DOHH2 (cell line): ENCODE results near the gene R3HDM4.
A peak's percentile ranks its signal among the peaks of the same experiment; 100 is the strongest.

ENCODE experiments used
- H3F3A ChIP-seq: fragments of 200-600 bp; sonication (generic), shearing (Covaris generic); 2 replicates; pipeline ENCODE4 v1.6.0; 2016; ENCODE audit warnings: antibody characterized with exemption, mild to moderate bottlenecking; ENCODE audit not compliant: control insufficient read depth, insufficient read depth
- H3K27ac ChIP-seq: fragments of 200-600 bp; sonication (generic); 2 replicates; pipeline ENCODE4 v1.5.1; 2014; ENCODE audit warnings: low read depth, mild to moderate bottlenecking, low read length, moderate library complexity
- H3K27me3 ChIP-seq: fragments of 200-600 bp; sonication (generic); 2 replicates; pipeline ENCODE4 v1.6.1; 2014; ENCODE audit warnings: mild to moderate bottlenecking, low read length, mixed read lengths; ENCODE audit not compliant: control insufficient read depth
- H3K36me3 ChIP-seq: fragments of 200-600 bp; sonication (generic); 2 replicates; pipeline ENCODE4 v1.6.1; 2014; ENCODE audit warnings: mild to moderate bottlenecking, low read length, moderate library complexity, mixed read lengths; ENCODE audit not compliant: control insufficient read depth
- H3K4me1 ChIP-seq: fragments of 200-600 bp; sonication (generic); 2 replicates; pipeline ENCODE4 v1.6.1; 2014; ENCODE audit warnings: mild to moderate bottlenecking, low read length, mixed read lengths; ENCODE audit not compliant: control insufficient read depth
- H3K4me2 ChIP-seq: fragments of 200-600 bp; sonication (generic); 2 replicates; pipeline ENCODE4 v1.6.0; 2014; ENCODE audit warnings: mild to moderate bottlenecking, low read length, moderate library complexity
- H3K4me3 ChIP-seq: fragments of 200-600 bp; sonication (generic); 2 replicates; pipeline ENCODE4 v1.5.1; 2014; ENCODE audit warnings: mild to moderate bottlenecking, low read length, mixed read lengths
- H3K79me2 ChIP-seq: fragments of 200-600 bp; sonication (generic); 2 replicates; pipeline ENCODE4 v1.6.1; 2014; ENCODE audit warnings: mild to moderate bottlenecking, low read length, mixed read lengths; ENCODE audit not compliant: control insufficient read depth
- H3K9me2 ChIP-seq: fragments of 200-600 bp; sonication (generic); replicated peaks from 2 replicates; pipeline ENCODE4 v1.6.1; 2014; ENCODE audit warnings: mild to moderate bottlenecking, low read length, mixed read lengths; ENCODE audit not compliant: control insufficient read depth
- H3K9me3 ChIP-seq: fragments of 200-600 bp; sonication (generic); 2 replicates; pipeline ENCODE4 v1.6.1; 2014; ENCODE audit warnings: antibody characterized with exemption, low read length, mixed read lengths; ENCODE audit not compliant: control insufficient read depth, insufficient read depth
- H4K20me1 ChIP-seq: fragments of 200-600 bp; sonication (generic); 2 replicates; pipeline ENCODE4 v1.6.0; 2014; ENCODE audit warnings: low read depth, mild to moderate bottlenecking, antibody characterized with exemption, low read length, moderate library complexity; ENCODE audit not compliant: control insufficient read depth, insufficient read depth
- EZH2phosphoT487 ChIP-seq: fragments of 200-600 bp; sonication (generic); IDR thresholded peaks from 2 replicates; pipeline ENCODE4 v1.6.1; 2017; ENCODE audit warnings: borderline replicate concordance, mild to moderate bottlenecking, antibody characterized with exemption, low read length, moderate library complexity, mixed read lengths
- TF ChIP-seq, protein P1 (sequence below): fragments of 200-600 bp; sonication (generic); IDR thresholded peaks from one replicate; pipeline ENCODE4 v1.5.1; 2014; ENCODE audit warnings: antibody characterized with exemption, mild to moderate bottlenecking, low read depth, low read length; ENCODE audit not compliant: poor library complexity, severe bottlenecking

Gene R3HDM4

DNA sequence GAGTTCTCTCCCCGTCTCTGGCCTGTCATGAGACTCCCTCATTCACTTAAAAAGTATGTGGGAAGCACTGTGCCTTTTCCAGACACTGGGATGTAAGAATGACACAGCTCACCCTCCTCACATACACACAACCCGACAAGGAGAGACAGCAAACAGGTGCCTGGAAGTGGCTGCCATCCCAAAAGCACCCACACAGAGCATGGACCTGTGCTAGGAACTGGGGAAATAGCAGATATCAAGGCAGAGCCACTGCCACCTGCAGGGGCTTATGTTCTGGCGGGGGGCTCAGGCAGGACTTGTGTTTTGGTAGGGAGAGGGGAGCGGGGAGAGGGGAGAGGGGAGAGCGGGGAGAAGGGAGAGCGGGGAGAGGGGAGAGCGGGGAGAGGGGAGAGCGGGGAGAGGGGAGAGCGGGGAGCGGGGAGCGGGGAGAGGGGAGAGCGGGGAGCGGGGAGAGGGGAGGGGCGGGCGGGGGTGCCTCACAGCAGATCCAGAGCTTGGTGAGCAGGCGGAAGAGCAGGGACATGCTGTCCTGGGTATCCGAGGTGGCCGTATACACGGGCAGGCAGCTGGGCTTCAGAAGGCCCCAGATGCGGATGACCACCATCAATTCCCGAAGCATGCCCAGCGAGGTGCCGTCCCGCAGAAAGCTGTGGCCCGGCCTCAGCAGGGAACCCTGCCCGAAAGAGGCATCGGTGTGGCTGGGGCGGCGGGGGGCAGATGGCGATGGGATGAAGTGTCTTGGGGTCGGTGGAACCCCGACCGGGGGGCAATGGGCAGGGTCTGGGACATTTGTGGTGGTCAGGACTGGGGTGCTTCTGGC, 41.4 kb downstream of the R3HDM4 start:
- H3K9me2 ChIP-seq = no peaks in the 10 kb centered on the region
- no peak for TF ChIP-seq EZH2phosphoT487
- TF ChIP-seq, protein P1, sequence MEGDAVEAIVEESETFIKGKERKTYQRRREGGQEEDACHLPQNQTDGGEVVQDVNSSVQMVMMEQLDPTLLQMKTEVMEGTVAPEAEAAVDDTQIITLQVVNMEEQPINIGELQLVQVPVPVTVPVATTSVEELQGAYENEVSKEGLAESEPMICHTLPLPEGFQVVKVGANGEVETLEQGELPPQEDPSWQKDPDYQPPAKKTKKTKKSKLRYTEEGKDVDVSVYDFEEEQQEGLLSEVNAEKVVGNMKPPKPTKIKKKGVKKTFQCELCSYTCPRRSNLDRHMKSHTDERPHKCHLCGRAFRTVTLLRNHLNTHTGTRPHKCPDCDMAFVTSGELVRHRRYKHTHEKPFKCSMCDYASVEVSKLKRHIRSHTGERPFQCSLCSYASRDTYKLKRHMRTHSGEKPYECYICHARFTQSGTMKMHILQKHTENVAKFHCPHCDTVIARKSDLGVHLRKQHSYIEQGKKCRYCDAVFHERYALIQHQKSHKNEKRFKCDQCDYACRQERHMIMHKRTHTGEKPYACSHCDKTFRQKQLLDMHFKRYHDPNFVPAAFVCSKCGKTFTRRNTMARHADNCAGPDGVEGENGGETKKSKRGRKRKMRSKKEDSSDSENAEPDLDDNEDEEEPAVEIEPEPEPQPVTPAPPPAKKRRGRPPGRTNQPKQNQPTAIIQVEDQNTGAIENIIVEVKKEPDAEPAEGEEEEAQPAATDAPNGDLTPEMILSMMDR = no peak
- H4K20me1 ChIP-seq = peaks cover 5% of the 10 kb centered on the region
- H3K9me3 ChIP-seq = no peaks in the 10 kb centered on the region
- H3K4me3 ChIP-seq = peak overlapping the region; percentile 63; the same call in 1 of the 2 replicates
- H3K4me2 ChIP-seq = peak overlapping the region; percentile 71
- no peaks in the 10 kb centered on the region for H3K79me2 ChIP-seq
- no peak overlapping the region for H3K27ac ChIP-seq
- no peaks in the 10 kb centered on the region for H3K36me3 ChIP-seq
- peaks cover 5% of the 10 kb centered on the region; the same call in 1 of the 2 replicates for H3F3A ChIP-seq
- no peaks in the 10 kb centered on the region for H3K27me3 ChIP-seq
- peaks cover 9% of the 10 kb centered on the region for H3K4me1 ChIP-seq

DNA sequence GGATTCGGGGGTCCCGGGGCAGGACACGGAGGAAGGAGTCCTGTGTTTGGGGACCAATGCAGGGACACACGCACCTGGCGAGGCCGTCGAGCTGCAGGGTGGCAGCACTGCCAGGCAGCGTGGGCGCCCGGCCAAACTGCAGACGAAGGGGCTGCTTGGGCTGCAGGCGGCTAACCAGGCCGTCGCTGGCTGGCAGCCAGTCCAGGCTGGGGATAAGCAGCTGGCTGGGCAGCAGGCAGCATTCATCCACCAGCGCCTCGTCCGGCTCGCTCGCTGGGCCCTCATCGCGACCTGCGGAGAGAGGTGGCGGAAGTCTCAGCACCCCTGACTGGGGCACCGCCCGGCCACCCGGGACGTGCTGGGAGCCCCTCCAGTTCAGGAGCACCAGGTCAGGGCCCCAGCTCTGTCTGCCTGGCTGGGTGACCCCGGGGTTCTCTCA, 42.0 kb downstream of the R3HDM4 start:
- TF ChIP-seq, protein P1 = no peak
- no peak for TF ChIP-seq EZH2phosphoT487
- Histone ChIP-seq H3K9me2 (no peaks in the 10 kb centered on the region), H3K27ac (no peak overlapping the region), H3K4me3 (no peak overlapping the region), H3F3A (peaks cover 5% of the 10 kb centered on the region; the same call in 1 of the 2 replicates), H3K27me3 (no peaks in the 10 kb centered on the region), H3K36me3 (no peaks in the 10 kb centered on the region), H3K9me3 (no peaks in the 10 kb centered on the region), H3K79me2 (no peaks in the 10 kb centered on the region), H3K4me1 (peaks cover 9% of the 10 kb centered on the region), H3K4me2 (no peak overlapping the region), H4K20me1 (peaks cover 5% of the 10 kb centered on the region)

DNA sequence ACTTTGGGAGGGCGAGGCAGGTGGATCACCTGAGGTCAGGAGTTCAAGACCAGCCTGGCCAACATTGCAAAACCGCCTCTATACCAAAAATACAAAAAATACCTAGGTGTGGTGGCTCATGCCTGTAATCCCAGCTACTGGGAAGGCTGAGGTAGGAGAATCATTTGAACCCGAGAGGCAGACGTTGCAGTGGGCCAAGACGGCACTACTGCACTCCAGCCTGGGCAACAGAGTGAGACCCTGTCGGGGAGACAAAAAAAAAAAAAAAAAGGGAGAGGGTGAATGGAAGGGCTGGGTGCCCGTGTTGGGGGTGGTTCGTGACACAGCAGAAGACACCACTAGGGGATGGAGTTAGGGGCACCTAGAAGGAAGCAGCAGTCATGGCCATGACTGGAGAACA, 42.7 kb downstream of the R3HDM4 start:
- H3K27me3 ChIP-seq = no peaks in the 10 kb centered on the region
- H3K4me1 ChIP-seq = peaks cover 9% of the 10 kb centered on the region
- peaks cover 5% of the 10 kb centered on the region; the same call in 1 of the 2 replicates for H3F3A ChIP-seq
- no peaks in the 10 kb centered on the region for H3K36me3 ChIP-seq
- H3K4me2 ChIP-seq = no peak overlapping the region
- TF ChIP-seq, protein P1 = no peak
- TF ChIP-seq EZH2phosphoT487 = no peak
- H3K4me3 ChIP-seq = no peak overlapping the region
- no peaks in the 10 kb centered on the region for H3K79me2 ChIP-seq
- no peak overlapping the region for H3K27ac ChIP-seq
- no peaks in the 10 kb centered on the region for H3K9me2 ChIP-seq
- peaks cover 5% of the 10 kb centered on the region for H4K20me1 ChIP-seq
- H3K9me3 ChIP-seq = no peaks in the 10 kb centered on the region
